HG03565 (cell line): ENCODE results near the gene NRL.

Source experiments
- ATAC-seq: cut with Tn5 transposase; IDR thresholded peaks from one replicate; pipeline ENCODE4 v1.9.1; 2021; ENCODE audit warnings: mild to moderate bottlenecking, moderate library complexity; ENCODE audit not compliant: unreplicated experiment

NRL gene

DNA sequence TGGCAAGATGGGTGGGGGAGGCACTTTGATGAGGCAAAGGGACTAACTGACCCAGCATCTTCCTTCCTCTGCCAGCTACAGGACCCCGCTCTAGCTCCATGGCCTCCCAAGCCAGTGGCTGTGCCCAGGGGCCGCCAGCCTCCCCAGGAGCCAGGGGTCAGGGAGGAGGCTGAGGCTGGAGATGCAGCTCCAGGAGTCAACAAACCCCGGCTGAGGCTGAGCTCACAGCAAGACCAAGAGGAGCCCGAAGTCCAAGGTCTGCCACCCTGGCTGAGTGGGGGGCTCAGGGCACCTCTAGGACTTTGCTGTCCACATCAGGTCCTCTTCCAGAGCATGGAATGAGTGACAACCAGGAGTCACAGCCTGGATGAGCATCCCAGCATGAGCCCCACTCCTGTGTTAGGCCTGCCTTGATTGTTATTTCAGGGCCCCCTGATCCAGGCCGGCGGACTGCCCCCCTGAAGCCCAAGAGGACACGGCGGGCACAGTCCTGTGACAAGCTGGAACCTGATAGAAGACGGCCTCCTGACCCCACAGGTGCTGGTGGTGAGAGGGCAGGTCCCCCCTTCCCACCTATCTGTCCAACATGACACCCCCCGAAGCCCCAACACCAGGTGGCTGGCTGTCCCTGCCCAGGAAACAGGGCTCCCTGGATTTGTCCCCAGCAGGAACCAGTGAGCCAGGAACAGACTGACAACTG lies 45.9 kb downstream of the NRL start:
- ATAC-seq: no peak

DNA sequence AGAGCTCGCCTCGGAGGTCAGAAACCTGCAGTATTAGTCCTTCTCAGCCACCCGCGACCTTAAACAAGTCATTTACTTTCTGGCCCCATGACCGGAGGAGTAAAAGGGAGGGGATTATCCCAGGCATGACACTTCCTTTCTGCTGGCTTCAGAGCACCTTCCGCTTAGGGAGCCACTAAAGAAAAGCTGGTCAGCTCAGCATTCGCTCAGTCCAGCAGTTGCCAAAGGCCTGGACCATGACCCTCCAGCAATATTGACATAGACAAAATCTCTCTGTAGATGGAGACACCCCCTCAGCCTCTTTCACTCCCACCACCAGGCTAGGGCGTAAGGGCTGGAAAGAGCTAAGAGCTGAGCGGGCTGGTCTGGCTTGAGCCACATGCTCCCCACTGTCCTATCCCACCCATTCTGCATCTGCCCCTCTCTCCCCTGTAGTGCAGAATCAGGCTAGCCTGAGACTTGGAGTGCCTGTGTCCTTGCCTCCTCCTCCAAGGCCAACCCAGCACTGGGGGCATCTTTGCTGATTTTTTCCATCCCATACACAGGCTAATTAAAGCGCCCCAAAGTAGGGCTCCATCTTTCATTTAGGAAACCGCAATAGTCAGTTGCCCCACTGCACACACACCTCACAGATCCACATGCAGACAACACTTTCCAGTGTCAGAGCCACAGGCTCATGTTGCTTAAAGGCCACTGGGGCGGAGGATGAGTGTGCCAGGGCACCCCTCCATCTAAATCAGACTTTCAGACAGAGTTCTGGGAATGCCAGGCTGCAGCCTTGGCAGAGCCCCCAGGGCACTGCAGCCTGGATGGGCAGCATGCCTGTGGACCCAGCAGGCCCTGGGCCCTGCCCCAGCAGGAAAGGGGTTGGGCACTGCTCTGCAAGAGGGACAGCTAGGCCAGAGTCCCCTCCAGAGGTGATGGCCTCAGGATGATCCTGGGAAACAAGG lies 47.3 kb downstream of the NRL start:
- no peak for ATAC-seq

DNA sequence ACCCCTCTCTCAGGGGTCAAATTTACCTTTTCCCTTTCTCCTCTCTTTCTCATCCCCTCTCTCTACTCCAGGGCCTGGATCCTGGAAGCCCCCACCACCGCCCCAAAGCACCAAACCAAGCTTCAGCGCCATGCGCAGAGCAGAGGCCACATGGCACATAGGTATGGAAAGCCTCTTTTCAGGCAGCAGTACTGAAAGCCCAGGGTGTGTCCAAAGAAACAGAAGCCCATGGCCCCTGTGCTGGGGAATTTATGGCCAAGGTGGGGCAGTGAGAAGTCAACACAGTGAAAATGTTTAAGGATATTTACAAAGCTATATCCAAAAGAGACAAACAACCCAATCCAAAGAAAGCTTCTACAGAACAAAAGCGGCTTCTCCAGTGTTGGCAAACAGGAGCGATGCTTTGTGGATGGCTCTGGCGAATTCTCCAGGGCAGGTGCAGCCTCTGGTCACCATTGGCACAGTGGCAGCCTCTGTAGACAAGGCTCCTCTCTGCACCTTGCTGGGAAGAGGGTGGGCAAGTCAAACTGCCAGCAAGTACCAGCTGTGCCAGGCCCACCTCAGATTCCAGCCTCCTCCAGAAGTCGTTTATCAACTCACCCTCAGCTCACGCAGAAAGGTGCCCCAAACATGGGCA lies 48.1 kb downstream of the NRL start:
- no peak for ATAC-seq

DNA sequence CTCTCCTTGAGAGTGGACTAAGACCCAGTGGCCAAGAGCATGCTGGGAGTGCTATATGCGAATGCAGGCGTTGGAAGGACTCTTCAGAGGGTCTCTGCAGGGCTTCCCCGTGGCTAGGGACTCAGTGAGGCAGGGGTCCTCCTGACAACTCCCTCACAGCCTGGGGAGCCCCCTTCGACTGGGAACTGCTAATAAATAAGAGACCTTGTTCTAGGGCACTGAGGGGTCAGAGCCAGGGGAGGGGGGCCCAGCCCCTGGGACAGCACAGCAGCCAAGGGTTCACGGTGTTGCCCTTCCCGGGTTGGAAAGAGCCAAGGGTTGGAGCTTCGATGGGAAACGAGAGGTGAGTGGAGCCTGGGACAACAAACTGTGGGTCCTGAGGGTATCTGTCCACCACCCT lies 49.3 kb downstream of the NRL start:
- ATAC-seq: no peak

DNA sequence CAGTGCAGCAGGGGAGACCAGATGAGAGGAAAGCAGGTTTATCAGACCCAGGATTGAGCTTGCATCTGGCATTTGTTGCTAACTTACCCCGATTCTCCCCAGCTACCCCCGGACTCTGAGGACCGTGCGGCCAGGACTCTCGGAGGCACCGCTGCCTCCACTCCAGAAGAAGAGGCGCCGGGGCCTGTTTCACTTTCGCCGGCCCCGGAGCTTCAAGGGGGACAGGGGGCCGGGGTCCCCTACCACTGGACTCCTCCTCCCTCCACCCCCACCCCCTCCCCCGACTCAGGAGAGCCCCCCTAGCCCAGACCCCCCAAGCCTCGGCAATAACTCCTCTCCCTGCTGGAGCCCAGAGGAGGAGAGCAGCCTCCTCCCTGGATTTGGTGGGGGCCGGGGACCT lies 49.9 kb downstream of the NRL start:
- ATAC-seq: no peak

DNA sequence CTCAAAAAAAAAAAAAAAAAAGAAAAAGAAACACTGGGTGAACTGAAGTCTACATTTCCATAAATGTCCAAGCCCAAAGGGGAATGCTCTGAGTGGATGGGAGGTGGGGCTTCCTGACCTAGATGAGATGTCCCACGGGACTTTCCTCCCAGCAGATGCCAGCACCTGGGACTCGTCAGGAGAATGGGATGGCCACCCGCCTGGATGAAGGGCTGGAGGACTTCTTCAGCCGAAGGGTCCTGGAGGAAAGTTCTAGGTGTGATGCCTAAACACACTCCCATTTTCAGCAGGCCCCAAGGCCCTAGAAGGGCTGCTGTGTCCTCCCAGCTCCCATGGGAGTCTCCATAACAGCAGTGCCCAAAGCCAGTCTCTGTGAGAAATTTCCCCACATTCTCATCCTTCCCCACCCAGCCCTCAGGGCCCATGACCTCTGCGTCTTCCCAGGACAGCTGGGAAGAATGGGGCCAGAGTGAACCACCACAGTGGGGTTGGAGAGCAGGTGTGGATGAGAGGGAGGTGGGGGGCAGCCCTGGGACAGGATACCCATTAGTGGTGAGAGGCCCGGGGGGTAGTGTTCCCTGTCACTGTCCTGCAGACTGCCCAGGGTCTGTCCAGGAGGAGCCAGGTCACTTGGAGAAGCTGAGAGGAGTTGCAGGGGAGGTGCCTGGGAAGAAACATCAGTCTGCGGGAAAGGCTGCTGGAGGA lies 50.5 kb downstream of the NRL start:
- no peak for ATAC-seq

DNA sequence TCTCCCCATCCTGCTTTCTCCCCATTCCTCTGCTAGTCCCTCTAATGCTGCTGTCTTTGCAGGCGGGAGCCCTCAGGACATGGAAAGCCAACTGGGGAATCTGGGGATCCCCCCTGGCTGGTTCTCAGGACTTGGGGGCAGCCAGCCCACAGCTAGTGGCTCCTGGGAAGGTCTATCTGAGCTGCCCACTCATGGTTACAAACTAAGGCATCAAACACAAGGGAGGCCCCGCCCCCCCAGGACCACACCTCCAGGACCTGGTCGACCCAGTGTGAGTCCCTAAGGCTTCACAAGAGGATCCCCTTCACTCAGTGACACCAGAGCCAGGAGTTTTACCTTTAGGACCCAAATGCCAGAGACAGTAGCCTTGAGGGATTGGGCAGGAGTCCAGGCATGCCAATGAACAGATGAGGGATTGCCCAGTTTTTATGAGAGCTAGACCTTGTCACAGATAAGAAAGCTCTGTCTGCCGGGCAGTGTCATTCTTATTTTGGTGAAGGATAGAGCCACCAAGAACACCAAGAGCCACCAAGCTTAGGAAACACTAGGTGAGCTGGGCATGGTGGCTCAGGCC lies 51.4 kb downstream of the NRL start:
- ATAC-seq: no peak

DNA sequence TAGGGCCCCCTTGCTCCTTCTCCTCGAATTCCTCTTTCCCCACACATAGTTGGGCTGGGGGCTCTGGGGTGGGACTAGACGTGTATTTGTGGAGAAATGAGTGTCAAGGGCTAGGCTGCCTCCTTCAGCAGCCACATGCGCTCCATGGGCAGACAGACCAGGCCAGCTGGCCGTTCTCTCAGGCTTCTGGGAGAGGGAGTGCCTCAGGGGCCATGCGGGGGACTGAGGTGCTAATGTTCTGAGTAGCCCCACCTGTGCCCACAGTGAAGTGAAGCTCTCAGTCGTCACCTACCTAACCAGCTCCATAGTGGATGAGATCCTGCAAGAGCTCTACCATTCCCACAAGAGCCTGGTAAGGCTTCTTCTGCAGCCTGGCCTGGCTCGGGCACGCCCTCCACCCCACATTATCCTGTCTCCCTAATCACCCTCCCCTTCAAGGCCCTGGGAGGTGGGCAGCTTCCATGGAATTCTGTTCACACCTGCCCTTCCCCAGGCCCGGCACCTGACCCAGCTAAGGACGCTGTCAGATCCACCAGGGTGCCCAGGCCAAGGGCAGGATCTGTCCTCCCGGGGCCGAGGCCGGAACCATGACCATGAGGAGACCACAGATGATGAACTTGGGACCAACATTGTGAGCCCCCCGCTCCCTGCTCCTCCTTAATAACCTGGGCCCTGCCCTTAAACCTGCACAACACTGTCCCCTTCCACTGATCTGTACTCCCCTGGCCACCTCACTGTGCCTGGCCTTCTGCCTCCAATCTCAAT lies 52.4 kb downstream of the NRL start:
- no peak for ATAC-seq

DNA sequence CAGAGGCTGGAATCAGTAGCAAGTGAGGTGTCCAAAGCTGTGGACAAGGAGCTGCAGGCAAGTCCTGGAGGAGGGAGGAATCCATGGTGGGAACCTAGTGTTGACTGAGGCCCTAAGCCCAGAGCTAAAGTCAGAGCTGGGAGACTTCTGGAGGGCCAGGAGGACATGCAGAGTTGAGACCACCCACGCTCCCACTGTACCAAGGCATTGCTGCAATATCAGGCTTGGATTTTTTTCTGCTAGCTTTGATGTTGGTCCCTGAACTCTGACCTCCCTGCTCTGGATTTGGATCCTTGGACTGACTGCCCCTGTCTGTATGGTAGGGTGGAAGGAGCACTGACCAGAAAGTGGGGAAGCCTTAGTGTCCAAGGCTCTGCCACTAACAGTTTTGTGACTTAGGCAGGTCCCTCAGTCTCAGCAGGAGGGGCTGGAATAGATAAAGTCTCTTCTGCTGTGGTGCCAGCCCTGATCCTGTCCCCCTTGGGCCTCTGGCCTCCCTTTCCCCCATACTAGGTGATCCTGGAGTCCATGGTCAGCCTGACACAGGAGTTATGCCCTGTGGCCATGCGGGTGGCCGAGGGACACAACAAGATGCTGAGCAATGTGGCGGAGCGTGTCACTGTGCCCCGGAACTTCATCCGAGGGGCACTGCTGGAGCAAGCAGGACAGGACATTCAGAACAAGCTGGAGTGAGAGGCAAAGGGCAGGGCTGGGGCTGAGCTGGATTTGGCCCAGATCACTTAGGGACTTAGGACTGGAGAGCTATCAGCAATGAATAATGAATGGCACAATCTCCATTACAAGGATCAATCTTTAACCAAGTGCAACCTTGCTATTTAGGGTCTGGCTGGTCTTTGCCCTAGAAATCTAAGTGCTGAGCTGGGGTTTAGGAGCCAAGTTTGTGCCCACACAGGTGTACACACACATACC lies 53.5 kb downstream of the NRL start:
- ATAC-seq: no peak

DNA sequence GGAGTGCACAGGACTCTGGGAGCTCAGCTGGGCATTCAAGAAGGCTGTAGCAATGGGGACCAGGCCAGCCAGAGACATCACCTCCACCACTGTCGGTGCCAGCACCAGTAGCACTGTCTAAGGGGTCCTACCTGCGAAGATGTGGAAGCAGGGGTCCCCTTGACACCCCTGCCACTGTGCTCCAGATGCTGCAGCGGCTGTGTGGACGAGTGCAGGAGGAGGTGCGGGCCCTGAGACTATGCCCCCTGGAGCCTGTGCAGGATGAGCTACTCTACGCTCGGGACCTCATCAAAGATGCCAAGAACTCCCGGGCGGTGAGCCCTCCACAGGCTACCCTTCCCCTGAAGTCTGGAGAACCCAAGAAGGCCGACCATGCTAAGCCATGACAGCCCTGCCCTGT lies 54.3 kb downstream of the NRL start:
- no peak for ATAC-seq

DNA sequence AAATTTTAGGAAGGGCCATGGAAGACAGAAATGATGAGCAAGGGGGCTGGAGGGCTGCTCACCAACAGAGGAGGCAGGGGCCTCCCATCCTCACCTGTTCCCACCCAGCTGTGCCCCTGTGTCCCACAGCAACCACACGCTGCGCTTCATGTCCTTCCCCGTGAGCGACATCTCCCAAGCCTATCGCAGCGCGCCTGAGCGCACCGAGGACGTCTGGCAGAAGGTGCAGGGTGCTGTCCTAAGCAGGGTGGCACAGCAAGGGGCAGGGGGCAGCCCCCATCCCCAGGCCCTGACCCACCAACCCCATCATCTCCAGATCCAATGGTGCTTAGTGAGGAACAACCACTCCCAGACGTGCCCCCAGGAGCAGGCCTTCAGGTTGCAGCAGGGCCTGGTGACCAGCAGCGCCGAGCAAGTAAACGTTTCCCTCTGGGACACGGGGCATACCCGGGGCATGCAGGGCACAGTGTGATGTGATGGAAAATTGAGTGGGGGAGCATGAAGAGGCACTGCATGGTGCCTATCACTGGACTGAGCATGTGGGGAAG lies 54.8 kb downstream of the NRL start:
- ATAC-seq: no peak

DNA sequence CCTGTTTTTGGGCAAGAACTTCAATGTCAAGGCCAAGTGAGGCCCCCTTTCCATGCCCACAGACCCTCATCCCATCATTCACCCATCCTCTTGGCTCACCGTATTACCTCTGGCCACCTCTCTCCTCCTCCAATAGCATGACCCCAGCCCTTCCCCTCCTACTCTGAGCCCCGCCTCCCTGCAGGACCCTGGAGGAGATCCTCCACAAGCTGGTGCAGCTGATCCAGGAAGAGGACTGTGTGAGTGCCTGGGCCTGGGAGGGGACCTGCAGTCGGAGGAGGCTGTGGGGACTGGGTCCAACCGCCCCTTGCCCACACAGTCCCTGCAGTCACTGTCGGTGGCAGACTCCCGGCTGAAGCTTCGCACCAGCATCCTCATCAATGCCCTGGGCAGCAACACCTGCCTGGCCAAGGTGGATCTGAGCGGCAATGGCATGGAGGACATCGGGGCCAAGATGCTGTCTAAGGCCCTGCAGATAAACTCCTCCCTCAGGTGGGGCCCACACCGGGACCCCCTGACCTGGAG lies 55.7 kb downstream of the NRL start:
- ATAC-seq: no peak

DNA sequence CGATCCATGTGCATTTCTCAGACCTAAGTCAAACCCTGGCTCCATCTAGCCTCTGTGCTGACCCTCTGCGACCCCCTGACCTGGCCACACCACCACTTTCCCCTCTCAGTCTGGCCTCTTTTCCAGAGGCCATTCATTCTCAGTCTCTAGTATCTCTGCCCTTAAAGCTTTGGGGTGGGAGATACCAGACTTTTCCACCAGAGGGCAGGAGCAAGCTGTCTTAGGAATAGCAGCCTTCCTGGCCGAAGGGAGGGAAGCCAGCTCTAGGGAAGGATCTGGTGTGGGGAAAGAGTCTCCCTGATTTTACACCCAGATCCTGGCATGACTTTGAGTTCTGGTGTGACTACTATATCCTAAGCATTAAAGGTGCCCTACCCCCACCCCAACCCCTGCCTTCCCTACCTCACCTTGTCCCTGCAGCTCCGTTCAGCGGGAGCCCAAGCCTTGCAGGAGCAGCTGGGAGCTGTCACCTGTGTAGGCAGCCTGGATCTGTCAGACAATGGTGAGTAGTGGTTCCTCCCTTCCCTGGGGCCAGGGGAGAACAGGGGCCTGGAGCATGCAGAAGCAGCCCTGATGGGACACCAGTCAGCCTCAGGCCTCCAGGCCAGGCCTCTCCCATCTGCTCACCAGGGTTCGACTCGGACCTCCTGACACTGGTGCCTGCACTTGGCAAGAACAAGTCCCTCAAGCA lies 56.3 kb downstream of the NRL start:
- ATAC-seq: peak; percentile 49

DNA sequence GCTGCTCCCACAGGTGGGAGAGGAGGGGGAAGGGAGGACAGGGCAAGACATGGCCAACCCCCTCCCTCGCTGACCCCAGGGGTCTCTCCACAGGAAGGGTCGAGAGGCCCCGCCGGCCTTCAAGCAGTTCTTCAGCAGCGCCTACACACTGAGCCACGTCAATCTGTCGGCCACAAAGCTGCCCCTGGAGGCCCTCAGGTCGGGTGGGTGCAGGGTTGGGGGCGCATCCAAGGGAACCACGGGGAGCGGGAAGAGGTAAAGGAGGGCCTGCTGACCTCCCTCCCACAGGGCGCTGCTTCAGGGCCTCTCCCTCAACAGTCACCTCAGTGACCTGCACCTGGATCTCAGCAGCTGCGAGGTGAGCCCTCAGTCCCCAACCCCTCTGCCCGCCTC lies 56.9 kb downstream of the NRL start:
- ATAC-seq: no peak

DNA sequence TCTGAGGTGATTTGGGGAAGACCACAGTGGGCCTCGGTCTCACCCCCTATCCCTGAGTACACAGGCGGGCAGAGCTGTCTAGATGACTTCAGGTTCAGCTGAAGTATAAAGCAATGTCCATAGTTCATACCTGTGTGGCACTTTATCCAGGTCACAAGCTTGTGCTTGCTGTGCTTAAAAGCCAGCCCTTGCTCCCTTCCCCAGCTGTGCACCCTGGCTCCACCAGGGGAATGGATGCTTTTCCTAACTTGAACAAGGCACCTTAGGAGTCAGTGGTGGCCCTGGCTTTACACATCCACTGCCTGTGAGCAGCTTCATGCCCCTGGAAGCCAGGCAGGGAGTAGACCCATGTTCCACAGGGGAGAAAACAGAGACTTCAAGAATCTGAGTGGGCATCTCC lies 57.5 kb downstream of the NRL start:
- ATAC-seq: no peak

DNA sequence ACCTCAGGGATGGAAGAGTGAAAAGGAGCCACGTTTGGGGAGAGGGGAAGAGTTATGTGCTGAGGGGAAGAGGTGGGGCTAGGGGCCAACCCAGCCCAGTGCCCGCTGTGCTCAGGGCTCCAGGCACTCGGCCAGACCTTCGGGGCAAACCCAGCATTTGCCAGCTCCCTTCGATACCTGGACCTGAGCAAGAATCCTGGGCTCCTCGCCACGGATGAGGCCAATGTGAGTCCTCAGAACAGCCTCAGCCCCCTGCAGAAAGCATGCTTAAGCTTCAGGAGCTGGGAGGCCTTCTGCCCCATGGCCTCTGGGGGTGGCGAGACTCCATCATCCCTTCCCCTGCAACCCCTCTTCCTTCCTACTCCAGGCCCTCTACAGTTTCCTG lies 58.0 kb downstream of the NRL start:
- no peak for ATAC-seq

DNA sequence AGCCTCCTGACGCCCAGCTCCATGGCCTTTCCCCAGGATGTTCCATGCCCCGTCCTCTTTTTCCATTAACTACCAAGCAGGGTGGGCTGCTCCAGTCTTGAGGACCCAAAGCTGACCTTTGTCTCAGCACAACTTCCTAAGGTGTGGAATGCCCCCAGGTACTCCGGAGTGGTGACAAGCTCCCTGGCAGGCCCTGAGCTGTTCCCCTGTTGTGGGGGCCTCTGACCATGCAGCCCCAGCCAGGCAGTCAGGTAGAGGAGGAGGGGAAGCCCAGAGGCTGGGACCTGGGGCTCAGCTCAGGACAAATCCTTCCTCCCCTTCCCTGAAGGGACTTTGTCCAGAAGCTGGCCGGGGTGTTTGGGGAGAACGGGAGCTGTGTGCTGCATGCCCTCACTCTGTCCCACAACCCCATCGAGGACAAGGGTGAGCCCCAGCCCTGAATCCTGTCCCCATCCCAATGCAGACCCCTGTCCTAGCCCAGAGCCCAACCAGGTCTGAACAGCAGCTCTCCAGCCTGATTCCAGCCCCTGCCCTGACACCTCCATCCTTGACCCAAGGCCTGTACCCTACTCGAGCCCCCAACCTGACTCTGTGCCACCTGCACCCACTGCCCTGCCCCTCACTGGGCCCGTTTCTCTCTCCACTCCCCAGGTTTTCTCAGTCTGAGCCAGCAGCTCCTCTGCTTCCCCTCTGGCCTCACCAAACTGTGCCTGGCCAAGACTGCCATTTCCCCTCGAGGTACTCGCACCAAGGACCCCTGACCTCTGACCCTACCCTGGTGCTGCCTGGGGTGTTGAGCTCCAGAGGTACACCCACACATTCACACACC lies 58.6 kb downstream of the NRL start:
- ATAC-seq: no peak
